Measurements from ENCODE around the gene MSMB. TPM values are rescaled to one million over a fixed set of nuclear protein-coding genes. Genes with fewer than 3 reads are reported as not detected.
A peak's percentile ranks its signal among the peaks of the same experiment; 100 is the strongest.
"Not testable (repeated sequence)": the region's sequence is repeated elsewhere in the genome, so short reads cannot be mapped to it uniquely, and the experiment has no call there.

Gene MSMB
- total RNA-seq, 1 experiment from 2014 or later = not detected

DNA sequence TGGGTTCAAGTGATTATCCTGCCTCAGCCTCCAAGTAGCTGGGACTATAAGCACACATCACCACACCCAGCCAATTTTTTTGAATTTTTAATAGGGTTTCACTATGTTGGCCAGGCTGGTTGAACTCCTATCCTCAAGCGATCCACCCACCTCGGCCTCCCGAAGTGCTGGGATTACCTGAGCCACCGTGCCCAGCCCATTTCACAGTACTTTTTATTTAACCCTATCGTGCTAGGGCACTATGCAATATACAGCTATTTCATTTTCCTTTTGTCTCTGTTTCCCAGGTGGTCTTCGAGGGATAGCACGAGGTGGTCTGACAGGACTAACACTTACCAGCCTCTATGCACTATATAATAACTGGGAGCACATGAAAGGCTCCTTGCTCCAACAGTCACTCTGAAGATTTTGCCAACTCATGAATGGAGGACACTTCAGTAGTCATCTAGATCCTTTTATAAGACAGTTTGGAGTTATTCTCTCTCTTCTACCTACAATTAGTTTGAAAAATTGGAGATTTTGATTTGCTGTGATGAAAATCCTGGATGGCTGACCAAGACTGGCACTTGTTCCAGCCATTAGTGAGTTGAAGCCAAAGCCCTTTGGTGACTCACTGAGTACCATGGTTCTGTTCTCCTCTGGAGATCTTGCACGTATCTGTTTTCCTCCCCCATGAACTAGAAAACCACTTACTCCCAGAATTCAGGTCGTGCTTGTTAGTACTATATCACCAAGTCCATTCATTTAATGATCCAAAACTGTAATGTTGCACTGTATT is 43.0 kb downstream of the MSMB start:
- BruUV-seq (replicated peaks) = TSS peak; percentile 70
- no peaks in the 10 kb centered on the region for H3K4me1 ChIP-seq (ENCODE audit: insufficient read depth, low read length, poor library complexity, severe bottlenecking)
- intact Hi-C loops (cut with micrococcal nuclease; ENCODE audit: unreplicated experiment) = no loop called here
- no peak overlapping the region for H3K4me3 ChIP-seq (ENCODE audit: low read depth, low read length, poor library complexity, severe bottlenecking)
- DNase-seq (ENCODE audit: low spot score) = no peak
- ChIA-PET POLR2A (ENCODE audit: low non-redundant PET) (no interaction called here), CTCF (no interaction called here)
- no peaks in the 10 kb centered on the region for H3K27me3 ChIP-seq (replicated peaks; ENCODE audit: insufficient read depth, low read depth, low read length, poor library complexity)
- peaks cover 84% of the 10 kb centered on the region for H3K36me3 ChIP-seq (ENCODE audit: insufficient read depth, low read length, poor library complexity, severe bottlenecking)
- no peaks in the 10 kb centered on the region for H3K9me3 ChIP-seq (ENCODE audit: low read depth, low read length, poor library complexity, severe bottlenecking)
- TF ChIP-seq, protein P1, sequence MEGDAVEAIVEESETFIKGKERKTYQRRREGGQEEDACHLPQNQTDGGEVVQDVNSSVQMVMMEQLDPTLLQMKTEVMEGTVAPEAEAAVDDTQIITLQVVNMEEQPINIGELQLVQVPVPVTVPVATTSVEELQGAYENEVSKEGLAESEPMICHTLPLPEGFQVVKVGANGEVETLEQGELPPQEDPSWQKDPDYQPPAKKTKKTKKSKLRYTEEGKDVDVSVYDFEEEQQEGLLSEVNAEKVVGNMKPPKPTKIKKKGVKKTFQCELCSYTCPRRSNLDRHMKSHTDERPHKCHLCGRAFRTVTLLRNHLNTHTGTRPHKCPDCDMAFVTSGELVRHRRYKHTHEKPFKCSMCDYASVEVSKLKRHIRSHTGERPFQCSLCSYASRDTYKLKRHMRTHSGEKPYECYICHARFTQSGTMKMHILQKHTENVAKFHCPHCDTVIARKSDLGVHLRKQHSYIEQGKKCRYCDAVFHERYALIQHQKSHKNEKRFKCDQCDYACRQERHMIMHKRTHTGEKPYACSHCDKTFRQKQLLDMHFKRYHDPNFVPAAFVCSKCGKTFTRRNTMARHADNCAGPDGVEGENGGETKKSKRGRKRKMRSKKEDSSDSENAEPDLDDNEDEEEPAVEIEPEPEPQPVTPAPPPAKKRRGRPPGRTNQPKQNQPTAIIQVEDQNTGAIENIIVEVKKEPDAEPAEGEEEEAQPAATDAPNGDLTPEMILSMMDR (conservative IDR thresholded peaks at IDR 0.05; ENCODE audit: low read depth, low read length) = no peak
- no peak for TF ChIP-seq EZH2 (IDR thresholded peaks at IDR 0.05; ENCODE audit: borderline replicate concordance, low read depth, low read length, poor library complexity, severe bottlenecking)
- H3K27ac ChIP-seq (ENCODE audit: low read depth, low read length, poor library complexity, severe bottlenecking) = no peak overlapping the region

DNA sequence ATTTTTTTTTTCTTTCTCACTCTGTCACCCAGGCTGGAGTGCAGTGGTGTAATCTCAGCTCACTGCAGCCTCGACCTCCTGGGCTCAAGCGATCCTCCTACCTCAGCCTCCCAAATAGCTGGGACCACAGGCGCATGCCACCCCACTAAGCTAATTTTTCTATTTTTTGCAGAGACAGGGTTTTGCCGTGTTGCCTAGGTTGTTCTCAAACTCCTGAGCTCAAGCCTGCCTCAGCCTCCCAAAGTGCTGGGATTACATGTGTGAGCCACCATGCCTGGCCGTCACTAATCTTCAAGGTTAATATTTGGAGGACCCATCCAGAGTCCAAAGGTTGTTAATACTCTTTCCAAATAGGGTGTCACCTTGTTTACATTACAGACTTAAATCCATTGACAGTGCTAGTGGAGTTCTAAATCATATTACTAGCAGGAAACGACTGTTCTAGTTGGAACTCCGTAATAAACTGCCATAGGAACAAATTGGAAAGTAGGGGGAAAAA is 43.8 kb downstream of the MSMB start:
- peaks cover 75% of the 10 kb centered on the region for H3K36me3 ChIP-seq (ENCODE audit: insufficient read depth, low read length, poor library complexity, severe bottlenecking)
- H3K27me3 ChIP-seq (replicated peaks; ENCODE audit: insufficient read depth, low read depth, low read length, poor library complexity); DNase-seq (ENCODE audit: low spot score); BruUV-seq (replicated peaks); CTCF ChIA-PET; intact Hi-C loops (cut with micrococcal nuclease; ENCODE audit: unreplicated experiment); H3K9me3 ChIP-seq (ENCODE audit: low read depth, low read length, poor library complexity, severe bottlenecking); H3K4me3 ChIP-seq (ENCODE audit: low read depth, low read length, poor library complexity, severe bottlenecking); H3K27ac ChIP-seq (ENCODE audit: low read depth, low read length, poor library complexity, severe bottlenecking); H3K4me1 ChIP-seq (ENCODE audit: insufficient read depth, low read length, poor library complexity, severe bottlenecking): not testable (repeated sequence)
- POLR2A ChIA-PET (ENCODE audit: low non-redundant PET) = interaction anchor here (0.6 kb wide), 1 partner anchor 63 kb away, joined by 7 read pairs; no protein-coding TSS in a partner anchor

DNA sequence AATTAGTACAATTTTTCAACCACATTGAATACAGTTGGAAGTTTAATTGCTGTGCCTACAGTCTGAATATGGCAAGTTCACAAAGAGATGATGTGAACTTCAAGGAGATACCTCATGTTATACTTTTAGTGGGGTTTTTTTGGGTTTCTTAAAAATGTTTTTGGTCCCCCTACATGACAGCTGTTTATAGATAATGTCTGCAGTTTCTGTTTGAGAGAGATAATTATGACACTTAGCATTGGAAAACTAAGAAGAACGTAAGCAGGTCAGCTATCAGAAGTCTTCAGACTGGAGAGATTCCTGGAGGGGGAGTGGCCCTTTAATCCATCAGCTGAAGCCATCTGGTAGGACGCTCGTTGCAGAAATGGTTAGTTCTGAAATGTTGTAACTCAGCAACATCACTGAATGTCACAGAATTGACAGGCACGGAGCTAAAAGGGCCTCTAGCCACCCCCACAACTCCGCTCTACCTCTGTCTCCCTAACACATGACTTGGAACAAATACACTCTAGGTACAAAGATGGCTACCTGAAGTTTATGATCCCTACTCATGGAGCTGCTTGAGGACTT is 44.8 kb downstream of the MSMB start:
- BruUV-seq (replicated peaks) = no TSS peak
- TF ChIP-seq, protein P1 (conservative IDR thresholded peaks at IDR 0.05; ENCODE audit: low read depth, low read length) = no peak
- no peak for TF ChIP-seq EZH2 (IDR thresholded peaks at IDR 0.05; ENCODE audit: borderline replicate concordance, low read depth, low read length, poor library complexity, severe bottlenecking)
- peaks cover 69% of the 10 kb centered on the region for H3K36me3 ChIP-seq (ENCODE audit: insufficient read depth, low read length, poor library complexity, severe bottlenecking)
- H3K4me1 ChIP-seq (ENCODE audit: insufficient read depth, low read length, poor library complexity, severe bottlenecking) = no peaks in the 10 kb centered on the region
- ChIA-PET CTCF (no interaction called here), POLR2A (ENCODE audit: low non-redundant PET) (no interaction called here)
- no peaks in the 10 kb centered on the region for H3K27me3 ChIP-seq (replicated peaks; ENCODE audit: insufficient read depth, low read depth, low read length, poor library complexity)
- H3K4me3 ChIP-seq (ENCODE audit: low read depth, low read length, poor library complexity, severe bottlenecking) = no peak overlapping the region
- H3K27ac ChIP-seq (ENCODE audit: low read depth, low read length, poor library complexity, severe bottlenecking) = no peak overlapping the region
- intact Hi-C loops (cut with micrococcal nuclease; ENCODE audit: unreplicated experiment) = no loop called here
- no peaks in the 10 kb centered on the region for H3K9me3 ChIP-seq (ENCODE audit: low read depth, low read length, poor library complexity, severe bottlenecking)
- no peak for DNase-seq (ENCODE audit: low spot score)

Data from A673 (cell line).